C1 segment of cervical spinal cord (tissue), 14 donors: ENCODE data around the gene TMPRSS7.

Experiments used
- DNase-seq, 14 donors: peaks; one replicate each; lab custom pipeline; 2025; lab: John Stamatoyannopoulos, UW

The TMPRSS7 gene

DNA sequence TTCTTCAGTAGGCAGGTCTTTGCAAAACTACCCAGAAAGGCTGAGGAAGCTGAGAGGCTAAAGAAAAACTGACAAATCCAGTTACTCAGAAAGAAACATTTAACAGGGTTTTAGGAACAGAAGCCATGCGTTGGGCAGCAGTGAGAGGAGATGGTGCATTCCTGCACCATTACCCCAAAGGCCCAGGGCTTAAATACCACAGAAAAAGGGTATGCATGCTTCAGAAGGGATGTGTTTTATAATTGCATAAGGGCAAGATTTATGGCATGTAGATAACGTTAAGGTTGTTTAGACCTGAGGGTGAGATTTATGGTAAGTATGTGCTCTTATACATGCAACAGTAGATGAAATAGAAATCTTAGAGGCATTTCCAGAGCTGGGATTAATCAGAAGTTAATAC lies 61.6 kb downstream of the TMPRSS7 start:
- no peak for DNase-seq

DNA sequence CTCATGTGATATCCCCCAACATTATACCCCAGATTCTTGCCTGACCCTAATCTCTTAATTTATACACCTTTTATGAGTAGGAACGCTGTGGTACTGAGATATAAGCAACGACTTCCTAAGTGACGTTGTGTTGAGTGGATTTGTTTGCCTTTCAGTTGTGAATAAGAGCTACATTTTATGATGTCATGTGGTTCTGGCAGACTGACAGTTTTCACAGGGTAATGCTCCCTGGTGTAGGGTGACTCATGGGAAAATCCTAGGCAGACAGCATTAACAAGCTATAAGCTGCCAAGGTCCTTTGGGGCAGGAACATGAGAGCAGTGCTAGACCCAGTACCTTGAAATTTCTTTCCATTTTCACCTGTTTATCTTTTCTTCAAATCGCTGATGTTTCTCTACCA lies 62.8 kb downstream of the TMPRSS7 start:
- no peak for DNase-seq

DNA sequence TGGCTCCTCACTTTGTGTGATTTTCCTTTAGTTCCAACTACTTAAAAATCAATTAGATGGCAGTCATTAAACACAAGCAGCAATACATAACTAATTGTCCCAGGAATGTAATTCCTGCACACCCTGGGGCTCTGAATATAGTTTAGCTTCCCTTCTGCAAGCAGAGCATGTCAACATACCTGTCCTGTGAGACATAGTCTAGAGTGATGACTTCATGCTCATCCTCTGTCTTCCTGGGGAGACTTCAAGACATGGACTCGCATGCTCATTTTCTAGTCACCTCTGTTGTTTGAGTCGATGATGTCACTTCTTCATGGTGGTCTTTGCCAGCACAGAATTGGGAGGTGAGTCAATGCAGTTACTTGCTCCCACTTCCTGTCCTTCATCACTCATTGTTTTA lies 67.4 kb downstream of the TMPRSS7 start:
- no peak for DNase-seq

DNA sequence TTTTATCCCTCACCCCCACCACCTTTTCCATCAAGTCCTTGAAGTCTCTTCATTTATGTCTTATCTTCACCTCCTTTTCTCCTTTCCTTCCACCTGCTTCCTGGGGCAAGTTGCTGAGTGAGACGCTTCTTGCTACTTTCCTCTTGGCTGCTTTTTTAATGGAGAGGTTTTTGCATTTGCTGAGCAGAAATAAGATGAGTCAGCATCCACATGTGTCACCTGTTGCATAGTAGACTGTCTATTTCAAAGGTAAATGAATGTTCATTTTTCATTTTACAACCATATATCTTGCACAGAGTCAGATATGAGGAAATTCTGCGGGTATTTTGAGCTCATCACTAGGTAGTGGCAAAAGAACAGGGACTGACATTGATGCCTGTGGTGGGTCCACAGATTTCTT lies 70.2 kb downstream of the TMPRSS7 start:
- DNase-seq, result no peak

DNA sequence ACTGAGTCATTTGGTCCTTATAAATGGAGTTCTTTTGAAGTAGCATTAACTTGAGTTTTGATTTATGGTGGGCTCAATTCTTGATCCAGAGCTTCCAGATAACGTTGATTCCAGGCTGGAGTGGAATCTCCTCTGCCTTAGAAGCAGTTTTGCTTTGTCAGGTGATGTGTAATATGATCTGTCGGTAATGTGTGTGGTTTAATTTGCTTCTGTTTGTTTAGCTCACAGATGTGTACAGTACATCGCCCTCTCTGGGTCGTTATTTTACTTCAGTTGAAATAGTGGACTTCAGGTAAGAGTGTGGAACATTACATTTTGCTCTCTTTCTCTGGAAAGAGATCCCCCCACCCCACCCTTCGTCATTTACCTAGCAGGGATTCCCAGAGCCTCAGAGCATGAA lies 74.8 kb downstream of the TMPRSS7 start:
- no peak for DNase-seq

- DNase-seq, result peak in 7 of 14 donors; percentile 3 to 40 (median 8)
These were observed 77.4 kb downstream of the TMPRSS7 start for GRCh38 chr3:112111785-112112402.

DNA sequence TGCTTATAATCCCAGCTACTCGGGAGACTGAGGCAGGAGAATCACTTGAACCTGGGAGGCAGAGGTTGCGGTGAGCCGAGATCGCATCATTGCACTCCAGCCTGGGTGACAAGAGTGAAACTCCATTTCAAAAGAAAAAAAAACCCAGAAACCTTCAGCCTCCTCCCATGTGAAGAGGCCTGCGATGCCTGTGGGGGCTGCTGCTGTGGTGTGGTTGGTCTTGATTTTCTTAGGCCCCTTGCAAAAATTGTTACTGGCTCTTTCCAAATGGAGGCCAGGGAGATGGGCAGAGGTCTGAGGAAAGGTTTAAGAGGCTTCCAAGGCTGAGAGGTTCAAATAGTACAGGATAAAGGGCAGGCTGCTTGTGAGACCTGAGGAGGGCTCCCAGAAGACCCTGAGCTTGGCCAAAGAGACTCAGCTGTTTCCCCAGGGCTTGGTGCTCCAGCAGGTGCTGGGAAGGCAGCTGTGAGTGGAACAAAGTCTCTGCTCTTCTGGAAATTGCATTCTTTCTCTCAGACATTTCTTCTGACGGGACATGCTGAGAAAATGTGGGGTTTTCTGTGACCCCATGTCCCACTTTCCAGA lies 80.1 kb downstream of the TMPRSS7 start:
- no peak for DNase-seq

DNA sequence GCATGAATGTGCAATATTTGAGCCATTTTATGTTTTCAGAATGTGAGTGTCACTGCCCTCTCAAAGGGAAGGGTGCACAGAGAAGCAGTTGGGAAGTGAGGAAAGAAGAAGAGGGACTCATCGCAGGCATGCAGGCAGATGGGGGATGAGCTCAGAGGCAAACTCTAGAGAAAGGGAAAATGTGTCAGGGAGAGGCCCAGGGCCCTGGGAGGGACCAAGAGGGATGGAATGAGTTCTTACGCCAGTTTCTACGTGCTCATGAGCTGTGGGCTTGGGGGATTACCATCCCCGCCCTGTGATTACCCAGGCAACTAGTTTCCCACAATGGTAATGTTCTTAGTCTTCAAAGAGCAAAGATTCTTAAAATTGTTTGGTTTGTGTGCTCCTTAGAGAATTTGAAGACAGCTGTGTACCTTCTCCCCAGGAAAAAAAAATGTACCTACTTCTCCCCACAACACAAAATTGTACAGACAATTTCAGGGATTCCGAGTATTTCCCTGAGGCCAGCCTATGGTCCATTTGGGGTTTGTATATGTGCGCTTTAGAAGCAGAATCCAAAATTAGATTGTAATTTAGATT lies 80.7 kb downstream of the TMPRSS7 start:
- no peak for DNase-seq

DNA sequence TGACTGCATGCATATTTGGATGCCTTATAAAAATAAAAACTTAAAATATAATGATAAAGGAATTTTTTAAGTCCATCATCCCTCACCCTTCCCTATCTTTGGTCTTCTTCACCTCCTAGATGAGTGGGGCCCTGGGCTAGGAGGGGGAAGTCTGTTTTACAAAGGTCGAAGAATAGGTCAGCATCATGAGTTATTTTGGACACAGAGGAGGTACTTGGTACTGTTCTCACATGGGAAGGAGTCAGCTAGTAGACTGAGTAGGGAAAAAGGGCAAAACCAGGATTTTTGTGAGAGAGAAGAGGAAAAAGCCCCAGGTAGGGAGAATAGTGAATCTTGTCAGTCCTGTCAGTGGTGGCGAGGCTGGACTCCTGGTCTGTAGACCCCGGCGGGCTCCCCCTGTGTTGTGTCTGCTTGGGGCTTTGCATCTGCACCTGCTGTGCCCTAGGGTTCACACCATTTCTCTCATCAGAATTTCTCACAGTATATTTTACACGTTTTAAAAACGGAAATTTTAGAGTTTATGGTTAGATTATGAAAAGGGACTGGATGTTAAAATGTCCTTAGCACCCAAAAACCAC lies 81.4 kb downstream of the TMPRSS7 start:
- DNase-seq, result no peak

- no peak for DNase-seq
These were observed 82.2 kb downstream of the TMPRSS7 start for GRCh38 chr3:112116748-112117186.

GRCh38 chr3:112117415-112117814 lies 82.9 kb downstream of the TMPRSS7 start:
- DNase-seq, result no peak

- DNase-seq, result peak in 3 of 14 donors; percentile 10 to 21 (median 11)
These were observed 83.5 kb downstream of the TMPRSS7 start for GRCh38 chr3:112117841-112118571.

- DNase-seq, result no peak
These were observed 85.7 kb downstream of the TMPRSS7 start for GRCh38 chr3:112119962-112120836.

GRCh38 chr3:112121577-112122547 lies 87.3 kb downstream of the TMPRSS7 start:
- DNase-seq, result no peak

- no peak for DNase-seq
These were observed 88.3 kb downstream of the TMPRSS7 start for GRCh38 chr3:112122870-112123269.

- no peak for DNase-seq
These were observed 89.0 kb downstream of the TMPRSS7 start for GRCh38 chr3:112123548-112123947.

- no peak for DNase-seq
These were observed 90.5 kb downstream of the TMPRSS7 start for GRCh38 chr3:112124907-112125607.

- DNase-seq, result no peak
These were observed 92.0 kb downstream of the TMPRSS7 start for GRCh38 chr3:112126511-112126911.
